OCI-LY1 (cell line): ENCODE results near the gene PCDH18.
"Not testable (repeated sequence)": the region's sequence is repeated elsewhere in the genome, so short reads cannot be mapped to it uniquely, and the experiment has no call there.

Source experiments
- H2AFZ ChIP-seq: fragments of 200-600 bp; sonication (generic), shearing (Covaris generic); 2 replicates; pipeline ENCODE4 v1.6.0; 2014; ENCODE audit warnings: antibody characterized with exemption, mild to moderate bottlenecking, low read length
- H3F3A ChIP-seq: fragments of 200-600 bp; sonication (generic), shearing (Covaris generic); 2 replicates; pipeline ENCODE4 v1.6.0; 2014; ENCODE audit warnings: mild to moderate bottlenecking, antibody characterized with exemption, low read length, moderate library complexity; ENCODE audit not compliant: insufficient read depth
- H3K27ac ChIP-seq: fragments of 200-600 bp; sonication (generic); 2 replicates; pipeline ENCODE4 v1.5.1; 2014; ENCODE audit warnings: low read length, mixed run types, mild to moderate bottlenecking, low read depth; ENCODE audit not compliant: poor library complexity, severe bottlenecking
- H3K27me3 ChIP-seq: fragments of 200-600 bp; sonication (generic); 2 replicates; pipeline ENCODE4 v1.6.0; 2014; ENCODE audit warnings: antibody characterized with exemption, mild to moderate bottlenecking, low read length, moderate library complexity; ENCODE audit not compliant: insufficient read depth
- H3K36me3 ChIP-seq: fragments of 200-600 bp; sonication (generic); 2 replicates; pipeline ENCODE4 v1.6.1; 2014; ENCODE audit warnings: mild to moderate bottlenecking, antibody characterized with exemption, low read length, moderate library complexity, mixed read lengths; ENCODE audit not compliant: insufficient read depth
- H3K4me1 ChIP-seq: fragments of 200-600 bp; sonication (generic); 2 replicates; pipeline ENCODE4 v1.5.1; 2014; ENCODE audit warnings: mild to moderate bottlenecking, low read length, moderate library complexity; ENCODE audit not compliant: insufficient read depth, severe bottlenecking
- H3K4me2 ChIP-seq: fragments of 200-600 bp; sonication (generic), shearing (Covaris generic); 2 replicates; pipeline ENCODE4 v1.6.1; 2014; ENCODE audit warnings: low read length
- H3K4me3 ChIP-seq: fragments of 200-600 bp; sonication (generic); 2 replicates; pipeline ENCODE4 v1.5.1; 2014; ENCODE audit warnings: low read length, low read depth, mild to moderate bottlenecking, mixed read lengths; ENCODE audit not compliant: poor library complexity, severe bottlenecking
- H3K79me2 ChIP-seq: fragments of 200-600 bp; shearing (Covaris generic); 2 replicates; pipeline ENCODE4 v1.6.1; 2016; ENCODE audit warnings: mixed run types, low read length, mixed read lengths; ENCODE audit not compliant: insufficient read depth
- H3K9ac ChIP-seq: fragments of 200-600 bp; sonication (generic), shearing (Covaris generic); 2 replicates; pipeline ENCODE4 v1.6.1; 2014; ENCODE audit warnings: mild to moderate bottlenecking, low read length, mixed read lengths
- H3K9me2 ChIP-seq: fragments of 200-600 bp; sonication (generic), shearing (Covaris generic); 2 replicates; pipeline ENCODE4 v1.6.1; 2014; ENCODE audit warnings: low read depth, mild to moderate bottlenecking, low read length, mixed read lengths
- H3K9me3 ChIP-seq: fragments of 200-600 bp; shearing (Covaris generic); 2 replicates; pipeline ENCODE4 v1.6.1; 2014; ENCODE audit warnings: low read length, mixed read lengths
- H4K20me1 ChIP-seq: fragments of 200-600 bp; sonication (generic), shearing (Covaris generic); 2 replicates; pipeline ENCODE4 v1.6.0; 2016; ENCODE audit warnings: mild to moderate bottlenecking, low read length; ENCODE audit not compliant: insufficient read depth
- EZH2 ChIP-seq: fragments of 200-600 bp; sonication (generic), shearing (Covaris generic); IDR thresholded peaks from 2 replicates; pipeline ENCODE4 v1.8.0; 2017; ENCODE audit warnings: borderline replicate concordance, mixed run types, mild to moderate bottlenecking, antibody characterized with exemption, low read length, moderate library complexity, mixed read lengths
- TF ChIP-seq, protein P1 (sequence below): fragments of 200-600 bp; sonication (generic), shearing (Covaris generic); IDR thresholded peaks from 2 replicates; pipeline ENCODE4 v1.5.1; 2017; ENCODE audit warnings: mild to moderate bottlenecking, antibody characterized with exemption, low read length, moderate library complexity, mixed read lengths

PCDH18 gene

DNA sequence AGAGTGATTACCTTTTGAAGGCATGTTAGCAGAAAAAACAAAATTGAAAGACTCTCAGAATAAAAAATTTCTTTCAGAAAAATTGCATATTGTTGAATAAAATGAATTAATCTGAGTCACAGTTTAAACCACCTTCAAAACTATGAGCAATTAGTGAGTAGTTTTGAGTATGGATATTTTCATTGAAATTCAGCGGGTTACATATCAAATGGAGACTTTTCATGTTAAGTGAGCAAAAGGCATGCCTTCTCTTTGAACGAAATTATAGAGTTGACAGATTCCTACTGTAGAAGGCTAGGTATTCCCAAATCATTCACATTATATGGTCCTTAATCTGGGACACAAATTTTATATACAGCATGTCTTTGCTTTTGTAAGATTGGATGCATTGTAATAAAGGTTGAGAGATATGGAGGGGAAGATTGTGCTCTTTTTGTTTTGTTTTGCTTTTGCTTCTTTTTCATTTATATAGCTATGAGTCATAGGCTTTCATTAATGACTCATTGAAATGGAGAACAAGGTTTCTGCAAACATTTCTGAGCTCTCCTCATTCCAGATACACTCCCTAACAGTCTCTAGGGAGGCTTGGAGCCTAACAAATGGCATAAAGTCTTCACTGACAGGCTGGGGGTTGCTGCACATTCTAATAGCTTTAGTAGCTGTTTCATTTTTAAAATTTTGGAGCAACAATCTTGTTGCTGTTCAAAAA is 21.6 kb downstream of the PCDH18 start:
- no peak overlapping the region for H2AFZ ChIP-seq
- no peak overlapping the region for H3K9ac ChIP-seq
- H3K27ac ChIP-seq = no peak overlapping the region
- H3K27me3 ChIP-seq = no peaks in the 10 kb centered on the region
- no peaks in the 10 kb centered on the region for H3K9me2 ChIP-seq
- H3F3A ChIP-seq = no peaks in the 10 kb centered on the region
- H3K79me2 ChIP-seq = no peaks in the 10 kb centered on the region
- TF ChIP-seq EZH2 = no peak
- TF ChIP-seq, protein P1, sequence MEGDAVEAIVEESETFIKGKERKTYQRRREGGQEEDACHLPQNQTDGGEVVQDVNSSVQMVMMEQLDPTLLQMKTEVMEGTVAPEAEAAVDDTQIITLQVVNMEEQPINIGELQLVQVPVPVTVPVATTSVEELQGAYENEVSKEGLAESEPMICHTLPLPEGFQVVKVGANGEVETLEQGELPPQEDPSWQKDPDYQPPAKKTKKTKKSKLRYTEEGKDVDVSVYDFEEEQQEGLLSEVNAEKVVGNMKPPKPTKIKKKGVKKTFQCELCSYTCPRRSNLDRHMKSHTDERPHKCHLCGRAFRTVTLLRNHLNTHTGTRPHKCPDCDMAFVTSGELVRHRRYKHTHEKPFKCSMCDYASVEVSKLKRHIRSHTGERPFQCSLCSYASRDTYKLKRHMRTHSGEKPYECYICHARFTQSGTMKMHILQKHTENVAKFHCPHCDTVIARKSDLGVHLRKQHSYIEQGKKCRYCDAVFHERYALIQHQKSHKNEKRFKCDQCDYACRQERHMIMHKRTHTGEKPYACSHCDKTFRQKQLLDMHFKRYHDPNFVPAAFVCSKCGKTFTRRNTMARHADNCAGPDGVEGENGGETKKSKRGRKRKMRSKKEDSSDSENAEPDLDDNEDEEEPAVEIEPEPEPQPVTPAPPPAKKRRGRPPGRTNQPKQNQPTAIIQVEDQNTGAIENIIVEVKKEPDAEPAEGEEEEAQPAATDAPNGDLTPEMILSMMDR = no peak
- H3K4me2 ChIP-seq = no peak overlapping the region
- no peaks in the 10 kb centered on the region for H4K20me1 ChIP-seq
- H3K4me1 ChIP-seq = no peaks in the 10 kb centered on the region
- H3K4me3 ChIP-seq = no peak overlapping the region
- H3K36me3 ChIP-seq = no peaks in the 10 kb centered on the region
- no peaks in the 10 kb centered on the region for H3K9me3 ChIP-seq

DNA sequence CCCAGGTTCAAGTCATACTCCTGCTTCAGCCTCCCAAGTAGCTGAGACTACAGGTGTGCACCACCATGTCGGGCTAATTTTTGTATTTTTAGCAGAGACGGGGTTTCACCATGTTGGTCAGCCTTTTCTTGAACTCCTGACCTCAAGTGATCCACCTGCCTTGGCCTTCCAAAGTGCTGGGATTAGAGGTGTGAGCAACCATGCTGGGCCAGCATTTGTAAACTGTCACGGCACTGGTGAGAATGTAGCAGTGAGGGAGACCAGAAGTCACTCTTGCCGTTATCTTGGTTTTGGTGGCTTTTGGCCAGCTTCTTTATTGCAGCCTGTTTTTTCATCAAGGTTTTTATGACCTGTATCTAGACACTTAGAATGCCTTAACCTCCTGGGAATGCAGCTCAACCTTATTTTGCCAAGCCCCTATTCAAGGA is 22.4 kb downstream of the PCDH18 start:
- H3K4me2 ChIP-seq = no peak overlapping the region
- no peaks in the 10 kb centered on the region for H4K20me1 ChIP-seq
- H3K9me3 ChIP-seq = no peaks in the 10 kb centered on the region
- H3K4me3 ChIP-seq = no peak overlapping the region
- H3K36me3 ChIP-seq = no peaks in the 10 kb centered on the region
- H3K79me2 ChIP-seq = no peaks in the 10 kb centered on the region
- no peak overlapping the region for H3K27ac ChIP-seq
- H3K9ac ChIP-seq = no peak overlapping the region
- no peaks in the 10 kb centered on the region for H3K4me1 ChIP-seq
- H3K27me3 ChIP-seq = no peaks in the 10 kb centered on the region
- H2AFZ ChIP-seq = no peak overlapping the region
- TF ChIP-seq, protein P1 = no peak
- no peak for TF ChIP-seq EZH2
- no peaks in the 10 kb centered on the region for H3K9me2 ChIP-seq
- no peaks in the 10 kb centered on the region for H3F3A ChIP-seq

DNA sequence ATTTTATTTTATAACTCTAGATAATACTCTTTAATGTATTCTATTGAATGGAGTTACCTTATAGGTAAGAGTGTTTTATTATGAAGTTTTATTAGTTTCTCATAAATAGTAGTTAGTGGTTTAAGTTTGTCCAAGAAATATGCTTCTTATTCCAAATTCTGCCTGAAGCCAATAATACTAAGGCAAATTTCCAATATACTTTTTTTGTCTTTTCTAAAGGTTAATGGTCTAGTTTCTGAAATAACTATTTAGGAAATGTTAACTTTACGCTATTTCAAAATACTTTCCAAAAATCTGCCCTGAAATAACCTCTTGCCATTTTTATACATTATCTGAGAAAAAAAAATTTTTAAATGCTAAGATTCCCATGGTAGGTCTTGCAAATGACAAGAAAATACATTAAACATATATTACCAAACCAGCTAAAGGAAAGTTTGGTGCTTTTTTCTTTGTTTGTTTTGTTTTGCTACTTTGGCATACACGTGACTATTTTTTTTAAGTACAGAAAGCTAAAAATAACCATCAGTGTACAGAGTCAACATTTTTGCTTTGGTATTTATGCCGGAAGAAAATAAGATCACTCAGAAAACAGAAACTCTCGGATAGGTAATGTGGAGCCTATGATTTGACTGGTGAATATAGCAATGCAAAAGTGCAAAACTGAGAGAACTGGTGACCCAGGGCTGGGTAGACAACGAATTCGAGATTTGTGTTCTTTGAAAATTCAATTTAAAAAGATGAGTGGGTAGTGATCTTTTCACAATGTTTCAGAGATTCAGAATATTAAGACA is 29.8 kb downstream of the PCDH18 start:
- Histone ChIP-seq H3K27ac (no peak overlapping the region), H3K9ac (no peak overlapping the region), H3K4me1 (no peaks in the 10 kb centered on the region), H3K79me2 (no peaks in the 10 kb centered on the region), H4K20me1 (no peaks in the 10 kb centered on the region), H2AFZ (no peak overlapping the region), H3K9me3 (no peaks in the 10 kb centered on the region), H3F3A (no peaks in the 10 kb centered on the region), H3K36me3 (no peaks in the 10 kb centered on the region), H3K27me3 (no peaks in the 10 kb centered on the region), H3K9me2 (no peaks in the 10 kb centered on the region), H3K4me3 (no peak overlapping the region), H3K4me2 (no peak overlapping the region)
- no peak for TF ChIP-seq EZH2
- TF ChIP-seq, protein P1 = no peak

DNA sequence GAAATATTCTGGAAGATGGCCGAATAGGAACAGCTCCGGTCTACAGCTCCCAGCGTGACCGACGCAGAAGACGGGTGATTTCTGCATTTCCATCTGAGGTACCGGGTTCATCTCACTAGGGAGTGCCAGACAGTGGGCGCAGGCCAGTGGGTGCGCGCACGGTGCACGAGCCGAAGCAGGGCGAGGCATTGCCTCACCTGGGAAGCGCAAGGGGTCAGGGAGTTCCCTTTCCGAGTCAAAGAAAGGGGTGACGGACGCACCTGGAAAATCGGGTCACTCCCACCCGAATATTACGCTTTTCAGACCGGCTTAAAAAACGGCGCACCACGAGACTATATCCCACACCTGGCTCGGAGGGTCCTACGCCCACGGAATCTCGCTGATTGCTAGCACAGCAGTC is 36.0 kb downstream of the PCDH18 start:
- H3K4me3 ChIP-seq, H3K36me3 ChIP-seq, H3K4me1 ChIP-seq, H2AFZ ChIP-seq, H4K20me1 ChIP-seq, H3K9me2 ChIP-seq, H3K4me2 ChIP-seq, H3K27ac ChIP-seq, H3K79me2 ChIP-seq, H3K9ac ChIP-seq, H3K27me3 ChIP-seq, H3F3A ChIP-seq, H3K9me3 ChIP-seq: not testable (repeated sequence)
